HUES48 (cell line): ENCODE measurements around the gene NDUFA6.

Experiments
- H3K27ac ChIP-seq: one replicate; pipeline ENCODE4 v1.7.0; 2013; ENCODE audit warnings: low read depth, low read length, inconsistent platforms
- H3K27me3 ChIP-seq: 2 replicates; pipeline ENCODE4 v1.6.1; 2013; ENCODE audit warnings: mild to moderate bottlenecking, low read length; ENCODE audit not compliant: control insufficient read depth, insufficient read depth
- H3K36me3 ChIP-seq: 2 replicates; pipeline ENCODE4 v1.6.1; 2013; ENCODE audit warnings: low read length; ENCODE audit not compliant: control insufficient read depth, insufficient read depth
- H3K4me1 ChIP-seq: 2 replicates; pipeline ENCODE4 v1.6.1; 2013; ENCODE audit warnings: mild to moderate bottlenecking, low read length; ENCODE audit not compliant: control insufficient read depth, insufficient read depth
- H3K4me3 ChIP-seq: 2 replicates; pipeline ENCODE4 v1.5.1; 2013; ENCODE audit warnings: mild to moderate bottlenecking, low read depth, low read length
- H3K9ac ChIP-seq: 2 replicates; pipeline ENCODE4 v1.6.1; 2013; ENCODE audit warnings: mild to moderate bottlenecking, low read depth, low read length, moderate library complexity
- H3K9me3 ChIP-seq: 2 replicates; pipeline ENCODE4 v1.6.1; 2013; ENCODE audit warnings: low read length; ENCODE audit not compliant: control insufficient read depth, insufficient read depth

NDUFA6 gene

GRCh38 chr22:42056757-42057511, 33.6 kb downstream of the NDUFA6 start:
- Histone ChIP-seq H3K27ac (no peak overlapping the region), H3K9ac (no peak overlapping the region), H3K9me3 (peaks cover 16% of the 10 kb centered on the region), H3K4me3 (no peak overlapping the region), H3K4me1 (no peaks in the 10 kb centered on the region), H3K27me3 (no peaks in the 10 kb centered on the region), H3K36me3 (peaks cover 33% of the 10 kb centered on the region)

- Histone ChIP-seq H3K4me1 (no peaks in the 10 kb centered on the region), H3K27ac (no peak overlapping the region), H3K4me3 (no peak overlapping the region), H3K36me3 (no peaks in the 10 kb centered on the region), H3K9ac (no peak overlapping the region), H3K27me3 (no peaks in the 10 kb centered on the region), H3K9me3 (peaks cover 8% of the 10 kb centered on the region; the same call in 1 of the 2 replicates)
These were observed 37.8 kb downstream of the NDUFA6 start for GRCh38 chr22:42052765-42053164.

DNA sequence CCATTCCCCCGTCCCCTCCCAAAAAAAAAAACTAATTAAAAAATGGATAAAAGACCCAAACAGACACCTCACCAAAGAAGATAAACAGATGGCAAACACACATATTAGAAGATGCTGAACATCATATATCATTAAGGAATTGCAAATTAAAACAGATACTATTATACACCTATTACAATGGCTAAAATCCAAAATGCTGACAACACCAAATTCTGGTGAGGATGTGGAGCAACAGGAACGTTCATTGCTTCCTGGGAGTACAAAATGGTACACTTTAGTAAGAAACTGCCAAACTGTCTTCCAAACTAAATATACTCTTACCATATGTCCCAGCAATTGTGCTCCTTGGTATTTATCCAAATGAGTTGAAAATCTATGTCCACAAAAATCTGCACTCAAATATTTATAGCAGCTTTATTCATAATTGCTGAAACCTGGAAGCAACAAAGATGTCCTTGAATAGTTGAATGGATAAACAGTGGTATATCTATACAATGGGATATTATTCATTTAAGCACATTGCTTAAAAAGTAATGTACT, 39.9 kb downstream of the NDUFA6 start:
- no peak overlapping the region for H3K27ac ChIP-seq
- no peaks in the 10 kb centered on the region for H3K9me3 ChIP-seq
- no peak overlapping the region for H3K4me3 ChIP-seq
- no peaks in the 10 kb centered on the region for H3K36me3 ChIP-seq
- no peaks in the 10 kb centered on the region for H3K27me3 ChIP-seq
- no peak overlapping the region for H3K9ac ChIP-seq
- no peaks in the 10 kb centered on the region for H3K4me1 ChIP-seq

DNA sequence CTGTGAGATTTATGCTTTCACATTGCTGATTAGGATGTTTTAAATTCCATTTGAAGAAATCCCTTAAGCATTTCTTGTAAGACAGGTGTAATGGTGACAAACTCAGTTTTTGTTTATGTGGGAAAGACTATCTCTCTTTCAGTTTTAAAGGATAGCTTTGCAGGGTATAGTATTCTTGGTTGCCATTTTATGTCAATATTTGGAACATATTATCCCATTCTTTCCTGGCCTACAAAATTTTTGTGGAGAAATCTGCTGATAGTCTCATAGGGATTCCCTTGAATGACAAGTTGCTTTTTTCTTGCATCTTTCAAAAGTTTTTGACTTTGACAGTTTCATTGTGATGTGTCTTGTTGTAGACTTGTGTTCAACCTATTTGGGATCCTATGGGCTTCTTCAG, 48.8 kb downstream of the NDUFA6 start:
- peaks cover 6% of the 10 kb centered on the region; the same call in 1 of the 2 replicates for H3K9me3 ChIP-seq
- no peaks in the 10 kb centered on the region for H3K27me3 ChIP-seq
- no peaks in the 10 kb centered on the region for H3K4me1 ChIP-seq
- no peaks in the 10 kb centered on the region for H3K36me3 ChIP-seq
- H3K9ac ChIP-seq: no peak overlapping the region
- no peak overlapping the region for H3K4me3 ChIP-seq
- H3K27ac ChIP-seq: no peak overlapping the region

DNA sequence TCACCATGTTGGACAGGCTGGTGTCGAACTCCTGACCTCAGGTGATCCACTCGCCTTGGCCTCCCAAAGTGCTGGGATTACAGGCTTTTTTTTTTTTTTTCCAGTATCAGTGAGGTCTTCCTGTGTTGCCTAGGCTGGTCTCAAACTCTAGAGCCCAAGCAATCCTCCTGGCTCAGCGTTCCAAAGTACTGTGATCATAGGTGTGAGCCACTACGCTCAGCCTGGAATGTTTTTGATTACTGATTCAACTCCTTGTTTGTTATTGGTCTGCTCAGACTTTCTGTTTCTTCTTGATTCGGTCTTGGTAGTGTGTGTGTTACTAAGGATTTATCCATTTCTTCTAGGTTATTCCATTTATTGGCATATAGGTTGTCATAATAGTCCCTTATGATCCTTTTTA, 51.3 kb downstream of the NDUFA6 start:
- Histone ChIP-seq H3K36me3 (no peaks in the 10 kb centered on the region), H3K9ac (no peak overlapping the region), H3K4me3 (no peak overlapping the region), H3K27me3 (no peaks in the 10 kb centered on the region), H3K27ac (no peak overlapping the region), H3K4me1 (no peaks in the 10 kb centered on the region), H3K9me3 (peaks cover 6% of the 10 kb centered on the region; the same call in 1 of the 2 replicates)
